ENCODE data around the gene PIGK.
"Not testable (repeated sequence)": the region's sequence is repeated elsewhere in the genome, so short reads cannot be mapped to it uniquely, and the experiment has no call there.

Gene PIGK

GRCh38 chr1:77219166-77219887 lies at the start of gene PIGK:
Gene PIGK, minus strand, starts transcription at chr1:77219430. Its CDS starts 28 bp downstream, at chr1:77219402.
- DNase-seq (ENCODE audit: low read depth in 3 of 3) = peak; percentile 74 to 79 (median 79)

GRCh38 chr1:77267035-77267434 lies 47.8 kb upstream of the PIGK start:
- no peak for DNase-seq (ENCODE audit: low read depth in 3 of 3)

- no peak for DNase-seq (ENCODE audit: low read depth in 3 of 3)
Observed at GRCh38 chr1:77265180-77265579, 46.0 kb upstream of the PIGK start.

- no peak for DNase-seq (ENCODE audit: low read depth in 3 of 3)
Observed at GRCh38 chr1:77263708-77264107, 44.5 kb upstream of the PIGK start.

GRCh38 chr1:77253211-77253610 lies 34.0 kb upstream of the PIGK start:
- no peak for DNase-seq (ENCODE audit: low read depth in 3 of 3)

GRCh38 chr1:77250126-77250525 lies 30.9 kb upstream of the PIGK start:
- no peak for DNase-seq (ENCODE audit: low read depth in 3 of 3)

GRCh38 chr1:77245830-77246229 lies 26.6 kb upstream of the PIGK start:
- DNase-seq (ENCODE audit: low read depth in 3 of 3) = no peak

- DNase-seq (ENCODE audit: low read depth in 3 of 3) = no peak
Observed at GRCh38 chr1:77239311-77239710, 20.1 kb upstream of the PIGK start.

GRCh38 chr1:77238462-77238861 lies 19.2 kb upstream of the PIGK start:
- no peak for DNase-seq (ENCODE audit: low read depth in 3 of 3)

- DNase-seq (ENCODE audit: low read depth in 3 of 3) = no peak
Observed at GRCh38 chr1:77234943-77235342, 15.7 kb upstream of the PIGK start.

- DNase-seq (ENCODE audit: low read depth in 3 of 3) = no peak
Observed at GRCh38 chr1:77234096-77234495, 14.9 kb upstream of the PIGK start.

- no peak for DNase-seq (ENCODE audit: low read depth in 3 of 3)
Observed at GRCh38 chr1:77232829-77233228, 13.6 kb upstream of the PIGK start.

- no peak for DNase-seq (ENCODE audit: low read depth in 3 of 3)
Observed at GRCh38 chr1:77230051-77230450, 10.8 kb upstream of the PIGK start.

GRCh38 chr1:77228836-77229235 lies 9.6 kb upstream of the PIGK start:
- DNase-seq (ENCODE audit: low read depth in 3 of 3) = no peak

GRCh38 chr1:77227381-77227780 lies 8.2 kb upstream of the PIGK start:
- DNase-seq (ENCODE audit: low read depth in 3 of 3) = no peak

GRCh38 chr1:77222496-77222895 lies 3.3 kb upstream of the PIGK start:
- DNase-seq (ENCODE audit: low read depth in 3 of 3) = no peak

- no peak for DNase-seq (ENCODE audit: low read depth in 3 of 3)
Observed at GRCh38 chr1:77220687-77221463, 1.6 kb upstream of the PIGK start.

- no peak for DNase-seq (ENCODE audit: low read depth in 3 of 3)
Observed at GRCh38 chr1:77218477-77219165, 609 bp downstream of the PIGK start.

GRCh38 chr1:77204043-77204442 lies 15.2 kb downstream of the PIGK start:
- DNase-seq (ENCODE audit: low read depth in 3 of 3) = not testable (repeated sequence)

- DNase-seq (ENCODE audit: low read depth in 3 of 3) = no peak
Observed at GRCh38 chr1:77202751-77203150, 16.5 kb downstream of the PIGK start.

GRCh38 chr1:77200806-77201205 lies 18.4 kb downstream of the PIGK start:
- no peak for DNase-seq (ENCODE audit: low read depth in 3 of 3)

GRCh38 chr1:77200293-77200692 lies 18.9 kb downstream of the PIGK start:
- DNase-seq (ENCODE audit: low read depth in 3 of 3) = no peak

- DNase-seq (ENCODE audit: low read depth in 3 of 3) = no peak
Observed at GRCh38 chr1:77197351-77197750, 21.9 kb downstream of the PIGK start.
